Measurements from ENCODE around the gene RAB1B.

The RAB1B gene

DNA sequence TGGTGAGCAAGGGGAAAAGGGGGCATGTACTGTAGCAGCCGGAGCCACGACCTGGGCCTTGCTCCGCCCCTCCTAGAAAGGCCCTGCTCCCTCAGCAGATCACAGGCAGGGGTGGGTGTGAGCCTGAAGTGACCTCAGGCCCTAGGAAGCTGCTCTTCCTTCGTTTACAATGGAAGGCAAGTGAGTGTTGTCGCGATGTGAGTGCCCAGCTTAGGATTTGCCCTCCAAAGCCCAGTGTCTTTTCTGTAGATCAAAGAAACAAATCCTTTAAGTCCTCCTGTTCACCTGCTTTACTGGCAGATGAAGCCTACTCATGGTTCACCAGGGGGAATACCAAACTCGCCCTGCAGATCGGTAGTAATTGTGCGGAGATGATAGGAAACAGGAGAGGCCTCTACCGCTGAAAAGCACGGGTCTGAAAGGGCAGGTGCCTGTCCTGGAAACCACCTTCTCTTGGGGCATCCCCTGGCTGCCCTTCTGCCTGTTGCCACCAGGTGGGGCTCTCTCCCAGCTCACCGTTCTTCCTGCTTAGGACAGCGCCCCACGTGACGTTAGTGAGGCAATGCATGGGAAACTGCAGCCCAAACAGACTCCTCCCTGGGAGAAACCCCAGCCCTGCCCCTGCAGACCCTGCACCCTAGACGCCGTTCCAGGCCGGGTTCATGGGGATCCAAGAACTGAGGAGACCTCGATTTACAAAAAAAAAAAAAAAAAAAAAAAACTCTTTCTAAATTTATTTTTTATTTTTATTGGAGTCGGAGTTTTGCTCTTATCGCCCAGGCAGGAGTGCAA lies 45.9 kb upstream of the RAB1B start:
- TF ChIP-seq, protein P1, sequence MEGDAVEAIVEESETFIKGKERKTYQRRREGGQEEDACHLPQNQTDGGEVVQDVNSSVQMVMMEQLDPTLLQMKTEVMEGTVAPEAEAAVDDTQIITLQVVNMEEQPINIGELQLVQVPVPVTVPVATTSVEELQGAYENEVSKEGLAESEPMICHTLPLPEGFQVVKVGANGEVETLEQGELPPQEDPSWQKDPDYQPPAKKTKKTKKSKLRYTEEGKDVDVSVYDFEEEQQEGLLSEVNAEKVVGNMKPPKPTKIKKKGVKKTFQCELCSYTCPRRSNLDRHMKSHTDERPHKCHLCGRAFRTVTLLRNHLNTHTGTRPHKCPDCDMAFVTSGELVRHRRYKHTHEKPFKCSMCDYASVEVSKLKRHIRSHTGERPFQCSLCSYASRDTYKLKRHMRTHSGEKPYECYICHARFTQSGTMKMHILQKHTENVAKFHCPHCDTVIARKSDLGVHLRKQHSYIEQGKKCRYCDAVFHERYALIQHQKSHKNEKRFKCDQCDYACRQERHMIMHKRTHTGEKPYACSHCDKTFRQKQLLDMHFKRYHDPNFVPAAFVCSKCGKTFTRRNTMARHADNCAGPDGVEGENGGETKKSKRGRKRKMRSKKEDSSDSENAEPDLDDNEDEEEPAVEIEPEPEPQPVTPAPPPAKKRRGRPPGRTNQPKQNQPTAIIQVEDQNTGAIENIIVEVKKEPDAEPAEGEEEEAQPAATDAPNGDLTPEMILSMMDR (conservative IDR thresholded peaks at IDR 0.05; ENCODE audit: control insufficient read depth, insufficient read depth, low read depth, low read length): peak; percentile 100
- peak; percentile 87 for DNase-seq (ENCODE audit: low read depth)
- H3K4me3 ChIP-seq (ENCODE audit: control insufficient read depth, low read depth, low read length): peak overlapping the region; percentile 6

DNA sequence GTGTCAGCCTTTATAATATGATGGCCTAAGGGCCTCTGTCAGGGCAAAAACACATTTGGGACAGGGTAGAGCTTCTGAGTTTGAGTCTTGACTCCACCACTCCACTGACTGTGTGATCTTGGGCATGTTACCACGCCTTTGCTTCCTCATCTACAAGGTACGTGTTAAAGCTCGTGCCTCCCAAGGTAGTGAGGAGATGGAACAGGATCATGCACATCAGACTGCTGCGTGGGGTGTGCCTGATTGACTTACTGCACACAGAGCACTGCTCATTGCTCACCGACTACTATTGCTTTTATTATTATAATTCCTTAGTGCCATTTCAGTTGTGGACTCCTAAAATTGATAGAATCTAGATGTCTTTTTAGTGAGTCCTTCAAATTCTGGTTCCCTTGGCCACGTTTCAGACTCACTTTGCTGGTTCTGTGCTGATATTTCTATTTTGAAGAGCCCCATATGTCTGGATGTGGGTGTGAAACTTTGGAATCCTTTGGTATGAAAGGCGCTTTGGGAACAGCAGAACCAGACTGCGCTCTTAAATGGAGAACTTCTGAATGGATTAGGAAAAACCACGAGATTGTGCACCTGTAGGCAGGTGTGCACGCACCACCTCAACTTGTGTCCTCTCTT lies 44.1 kb upstream of the RAB1B start:
- H3K4me3 ChIP-seq (ENCODE audit: control insufficient read depth, low read depth, low read length): no peak overlapping the region
- TF ChIP-seq, protein P1 (conservative IDR thresholded peaks at IDR 0.05; ENCODE audit: control insufficient read depth, insufficient read depth, low read depth, low read length): no peak
- DNase-seq (ENCODE audit: low read depth): no peak

DNA sequence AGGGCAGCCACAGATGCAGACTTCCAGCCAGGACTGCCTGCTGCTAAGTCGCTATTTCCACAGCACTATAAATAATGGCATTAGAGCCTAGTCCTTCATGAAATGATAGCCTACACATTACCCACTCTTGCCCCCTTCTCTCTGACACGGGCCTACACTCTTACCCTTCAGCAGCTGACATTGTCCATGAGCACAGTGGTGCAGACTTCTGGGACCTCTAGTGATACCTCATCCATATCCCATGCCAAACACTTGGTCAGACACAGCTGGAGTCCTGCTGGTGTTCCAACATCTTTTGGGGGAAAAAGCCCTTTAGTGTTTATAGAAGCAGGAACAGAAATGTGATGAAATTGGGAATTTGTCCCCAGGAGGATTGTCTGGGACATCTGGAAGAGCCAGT lies 43.4 kb upstream of the RAB1B start:
- TF ChIP-seq, protein P1 (conservative IDR thresholded peaks at IDR 0.05; ENCODE audit: control insufficient read depth, insufficient read depth, low read depth, low read length): no peak
- H3K4me3 ChIP-seq (ENCODE audit: control insufficient read depth, low read depth, low read length): no peak overlapping the region
- DNase-seq (ENCODE audit: low read depth): no peak

DNA sequence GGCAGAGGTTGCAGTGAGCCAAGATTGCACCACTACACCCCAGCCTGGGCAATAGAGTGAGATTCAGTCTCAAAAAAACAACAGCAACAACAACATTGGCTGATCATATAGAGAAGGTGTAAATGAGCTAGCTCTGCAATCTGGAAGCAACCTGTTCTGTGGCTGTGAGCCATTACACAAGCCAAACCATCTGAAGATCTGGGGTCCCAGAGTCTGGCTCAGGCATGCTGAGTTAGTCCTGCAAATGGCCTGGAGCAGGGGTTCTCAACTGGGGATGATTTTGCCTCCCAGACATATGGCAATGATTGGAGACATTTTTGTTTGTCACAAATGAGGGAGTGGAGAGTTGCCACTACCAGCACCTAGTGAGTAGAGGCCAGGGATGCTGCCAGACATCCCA lies 42.3 kb upstream of the RAB1B start:
- H3K4me3 ChIP-seq (ENCODE audit: control insufficient read depth, low read depth, low read length): no peak overlapping the region
- TF ChIP-seq, protein P1 (conservative IDR thresholded peaks at IDR 0.05; ENCODE audit: control insufficient read depth, insufficient read depth, low read depth, low read length): no peak
- DNase-seq (ENCODE audit: low read depth): no peak

- H3K4me3 ChIP-seq (ENCODE audit: control insufficient read depth, low read depth, low read length): no peak overlapping the region
- DNase-seq (ENCODE audit: low read depth): no peak
- TF ChIP-seq, protein P1 (conservative IDR thresholded peaks at IDR 0.05; ENCODE audit: control insufficient read depth, insufficient read depth, low read depth, low read length): no peak
These were observed 40.7 kb upstream of the RAB1B start for GRCh38 chr11:66227700-66228099.

- no peak overlapping the region for H3K4me3 ChIP-seq (ENCODE audit: control insufficient read depth, low read depth, low read length)
- TF ChIP-seq, protein P1 (conservative IDR thresholded peaks at IDR 0.05; ENCODE audit: control insufficient read depth, insufficient read depth, low read depth, low read length): no peak
- DNase-seq (ENCODE audit: low read depth): no peak
These were observed 39.9 kb upstream of the RAB1B start for GRCh38 chr11:66228521-66228920.

Data from fibroblast of mammary gland (primary cell).